Effector CD8-positive, alpha-beta T cell (primary cell): ENCODE measurements around the gene GJD3.
"Not testable (repeated sequence)": the region's sequence is repeated elsewhere in the genome, so short reads cannot be mapped to it uniquely, and the experiment has no call there.

Experiments
- DNase-seq: peaks from one replicate; lab custom pipeline; 2025; lab: John Stamatoyannopoulos, UW

GJD3 gene

GRCh38 chr17:40367728-40368127 is 3.2 kb upstream of the GJD3 start:
- not testable (repeated sequence) for DNase-seq

- no peak for DNase-seq
Observed at GRCh38 chr17:40366861-40367518, 2.5 kb upstream of the GJD3 start.

GRCh38 chr17:40366076-40366860 is 1.7 kb upstream of the GJD3 start:
- DNase-seq: no peak

GRCh38 chr17:40364906-40365305 is 369 bp upstream of the GJD3 start:
- no peak for DNase-seq

GRCh38 chr17:40363111-40363827 is 1.3 kb downstream of the GJD3 start:
- no peak for DNase-seq

GRCh38 chr17:40362696-40363110 is 1.8 kb downstream of the GJD3 start:
- peak; percentile 41 for DNase-seq

- DNase-seq: no peak
Observed at GRCh38 chr17:40361925-40362695, 2.4 kb downstream of the GJD3 start.

- DNase-seq: no peak
Observed at GRCh38 chr17:40361063-40361924, 3.2 kb downstream of the GJD3 start.

- no peak for DNase-seq
Observed at GRCh38 chr17:40360091-40360490, 4.4 kb downstream of the GJD3 start.

GRCh38 chr17:40358323-40359038 is 6.1 kb downstream of the GJD3 start:
- peak; percentile 83 for DNase-seq

- no peak for DNase-seq
Observed at GRCh38 chr17:40356990-40357881, 7.3 kb downstream of the GJD3 start.

- DNase-seq: no peak
Observed at GRCh38 chr17:40355804-40356758, 8.5 kb downstream of the GJD3 start.

GRCh38 chr17:40355123-40355803 is 9.3 kb downstream of the GJD3 start:
- peak; percentile 71 for DNase-seq

GRCh38 chr17:40354221-40355122 is 10.1 kb downstream of the GJD3 start:
- no peak for DNase-seq

GRCh38 chr17:40352779-40353394 is 11.7 kb downstream of the GJD3 start:
- no peak for DNase-seq

GRCh38 chr17:40352237-40352778 is 12.2 kb downstream of the GJD3 start:
- DNase-seq: no peak
